AML-193 (cell line): ENCODE data around the gene ZBTB25.

Experiments
- DNase-seq, 2 experiments: peaks; one replicate each; lab custom pipeline; 2025; lab: John Stamatoyannopoulos, UW

ZBTB25 gene

GRCh38 chr14:64515053-64515452, 11.4 kb upstream of the ZBTB25 start:
- no peak for DNase-seq

GRCh38 chr14:64513271-64513670, 9.6 kb upstream of the ZBTB25 start:
- DNase-seq = no peak

GRCh38 chr14:64510825-64511671, 7.4 kb upstream of the ZBTB25 start:
- DNase-seq = peak; percentile 69 to 88

GRCh38 chr14:64509036-64509435, 5.4 kb upstream of the ZBTB25 start:
- no peak for DNase-seq

- peak; percentile 11 to 30 for DNase-seq
These were observed 4.7 kb upstream of the ZBTB25 start for GRCh38 chr14:64508215-64508776.

GRCh38 chr14:64507376-64508156, 3.9 kb upstream of the ZBTB25 start:
- no peak for DNase-seq

GRCh38 chr14:64506721-64507120, 3.1 kb upstream of the ZBTB25 start:
- no peak for DNase-seq

GRCh38 chr14:64504897-64505794, 1.5 kb upstream of the ZBTB25 start:
- peak; percentile 71 to 77 for DNase-seq

GRCh38 chr14:64504310-64504896, 765 bp upstream of the ZBTB25 start, which contains the start of gene ZBTB1:
Gene ZBTB1, plus strand, starts transcription at chr14:64504770. Its CDS starts 16,735 bp downstream, at chr14:64521505.
- peak; percentile 42 to 57 for DNase-seq

GRCh38 chr14:64502887-64503433, 678 bp downstream of the ZBTB25 start:
- DNase-seq = no peak

- no peak for DNase-seq
These were observed 1.2 kb downstream of the ZBTB25 start for GRCh38 chr14:64502456-64502855.

GRCh38 chr14:64501411-64502171, 2.0 kb downstream of the ZBTB25 start:
- peak in 1 of 2 experiments; percentile 5 for DNase-seq

GRCh38 chr14:64500088-64500487, 3.5 kb downstream of the ZBTB25 start:
- DNase-seq = no peak

GRCh38 chr14:64496764-64497163, 6.9 kb downstream of the ZBTB25 start:
- DNase-seq = no peak

GRCh38 chr14:64495252-64495651, 8.4 kb downstream of the ZBTB25 start:
- no peak for DNase-seq

- DNase-seq = no peak
These were observed 10.2 kb downstream of the ZBTB25 start for GRCh38 chr14:64493455-64493854.

GRCh38 chr14:64491637-64492036, 12.0 kb downstream of the ZBTB25 start:
- DNase-seq = no peak

- DNase-seq = no peak
These were observed 15.0 kb downstream of the ZBTB25 start for GRCh38 chr14:64488590-64489099.

GRCh38 chr14:64478634-64479250, 24.9 kb downstream of the ZBTB25 start:
- DNase-seq = peak; percentile 31 to 49
